PC-9 (cell line): ENCODE measurements around the gene SMIM12. TPM values are rescaled to one million over a fixed set of nuclear protein-coding genes. Genes with fewer than 3 reads are reported as not detected.

Experiments
- BruUV-seq: library from RNA; stranded (reverse); fragments of 400-500 nt; replicated peaks from 2 replicates; lab custom pipeline; 2021; lab: Mats Ljungman, UMichigan
- CTCF ChIA-PET: fragments of 300-600 bp; sonication (Branson Sonifier 250); formaldehyde crosslinking; loops from one replicate; lab custom pipeline; 2022; ENCODE audit warnings: antibody characterized with exemption; lab: Charles Lee
- POLR2A ChIA-PET: fragments of 300-600 bp; sonication (Branson Sonifier 250); formaldehyde crosslinking; loops from one replicate; lab custom pipeline; 2022; ENCODE audit warnings: antibody characterized with exemption; ENCODE audit not compliant: unreplicated experiment; lab: Charles Lee
- DNase-seq, 2 experiments: peaks; one replicate each; pipeline versions ENCODE4 v3.0.0 to v3.0.0-alpha.2; 2015 to 2022; ENCODE audit warnings: mixed read lengths in 1 of 2
- H2AFZ ChIP-seq: fragments of 200-600 bp; sonication (generic); 2 replicates; pipeline ENCODE4 v1.8.1; 2017; ENCODE audit warnings: antibody characterized with exemption
- H3F3A ChIP-seq: fragments of 200-600 bp; sonication (generic); 2 replicates; pipeline ENCODE4 v1.8.1; 2017; ENCODE audit warnings: antibody characterized with exemption, mild to moderate bottlenecking, low read depth; ENCODE audit not compliant: insufficient read depth
- H3K27ac ChIP-seq: fragments of 200-600 bp; sonication (generic); 2 replicates; pipeline ENCODE4 v1.6.1; 2016; ENCODE audit warnings: mixed run types
- H3K27me3 ChIP-seq: fragments of 200-600 bp; sonication (generic); 2 replicates; pipeline ENCODE4 v1.6.1; 2016; ENCODE audit warnings: low read depth, mixed run types; ENCODE audit not compliant: insufficient read depth
- H3K36me3 ChIP-seq: fragments of 200-600 bp; sonication (generic); 2 replicates; pipeline ENCODE4 v1.6.1; 2016; ENCODE audit warnings: low read depth, mixed run types
- H3K4me1 ChIP-seq: fragments of 200-600 bp; sonication (generic); replicated peaks from 2 replicates; pipeline ENCODE4 v1.6.1; 2016; ENCODE audit warnings: mixed run types; ENCODE audit not compliant: insufficient read depth
- H3K4me2 ChIP-seq: fragments of 200-600 bp; sonication (generic); 2 replicates; pipeline ENCODE4 v1.6.1; 2017; ENCODE audit warnings: mixed run types
- H3K4me3 ChIP-seq: fragments of 200-600 bp; sonication (generic); 2 replicates; pipeline ENCODE4 v1.6.1; 2016; ENCODE audit warnings: mixed run types
- H3K79me2 ChIP-seq: fragments of 200-600 bp; sonication (generic); 2 replicates; pipeline ENCODE4 v1.6.1; 2017; ENCODE audit warnings: low read depth, mixed run types
- H3K9me2 ChIP-seq: fragments of 200-600 bp; sonication (generic); 2 replicates; pipeline ENCODE4 v1.8.1; 2017; ENCODE audit warnings: mild to moderate bottlenecking; ENCODE audit not compliant: insufficient read depth
- H3K9me3 ChIP-seq: fragments of 200-600 bp; sonication (generic); 2 replicates; pipeline ENCODE4 v1.8.1; 2016; ENCODE audit warnings: low read depth; ENCODE audit not compliant: insufficient read depth
- H4K20me1 ChIP-seq: fragments of 200-600 bp; sonication (generic); 2 replicates; pipeline ENCODE4 v1.8.1; 2017; ENCODE audit not compliant: insufficient read depth
- CTCF ChIP-seq: fragments of 200-600 bp; sonication (generic); conservative IDR thresholded peaks from 2 replicates; pipeline ENCODE4 v1.6.1; 2017; ENCODE audit warnings: mixed run types, antibody characterized with exemption, mild to moderate bottlenecking, moderate library complexity
- EZH2 ChIP-seq: fragments of 200-600 bp; sonication (generic); IDR thresholded peaks from 2 replicates; pipeline ENCODE4 v1.8.0; 2017; ENCODE audit warnings: antibody characterized with exemption, low read depth
- intact Hi-C: fragments of 100-400 bp; cut with micrococcal nuclease; formaldehyde crosslinking; loops from one replicate; pipeline ENCODE4 v1.10.0; 2022; ENCODE audit not compliant: unreplicated experiment
- total RNA-seq: library from RNA; stranded (reverse); gene quantifications from 2 replicates; pipeline ENCODE4 v1.2.3, GENCODE V29; 2021

The SMIM12 gene
- total RNA-seq, 1 experiment from 2014 or later, result 17.4 TPM

GRCh38 chr1:34856697-34857096 lies 2.9 kb downstream of the SMIM12 start:
- CTCF ChIA-PET, result no interaction called here
- peaks cover 33% of the 10 kb centered on the region for H3K79me2 ChIP-seq
- intact Hi-C loops, result loop anchor here (10.0 kb wide), 3 partner anchors 242 to 788 kb away; partner anchors contain the start of gene PSMB2
- H3K9me3 ChIP-seq, result no peaks in the 10 kb centered on the region
- BruUV-seq, result no TSS peak
- H4K20me1 ChIP-seq, result peaks cover 12% of the 10 kb centered on the region
- DNase-seq, result no peak
- H3K4me3 ChIP-seq, result no peak overlapping the region
- H3K4me2 ChIP-seq, result no peak overlapping the region
- POLR2A ChIA-PET, result no interaction called here
- H3K4me1 ChIP-seq, result peaks cover 19% of the 10 kb centered on the region
- H3K27ac ChIP-seq, result no peak overlapping the region
- no peaks in the 10 kb centered on the region for H3K27me3 ChIP-seq
- peaks cover 14% of the 10 kb centered on the region; the same call in 1 of the 2 replicates for H3F3A ChIP-seq
- H3K9me2 ChIP-seq, result no peaks in the 10 kb centered on the region
- H3K36me3 ChIP-seq, result no peaks in the 10 kb centered on the region
- H2AFZ ChIP-seq, result no peak overlapping the region
- no peak for TF ChIP-seq CTCF
- TF ChIP-seq EZH2, result no peak

- H3K36me3 ChIP-seq, result no peaks in the 10 kb centered on the region
- peaks cover 20% of the 10 kb centered on the region for H3K79me2 ChIP-seq
- H3F3A ChIP-seq, result peaks cover 14% of the 10 kb centered on the region; the same call in 1 of the 2 replicates
- no peak overlapping the region for H3K4me3 ChIP-seq
- no peak overlapping the region for H3K4me2 ChIP-seq
- peaks cover 4% of the 10 kb centered on the region for H3K4me1 ChIP-seq
- DNase-seq, result peak; percentile 84 to 88
- no peaks in the 10 kb centered on the region for H3K9me2 ChIP-seq
- no TSS peak for BruUV-seq
- ChIA-PET POLR2A (interaction anchor here (0.5 kb wide), 1 partner anchor 44 kb away, joined by 6 read pairs; no protein-coding TSS in a partner anchor), CTCF (interaction anchor here (0.6 to 1.5 kb wide), 10 partner anchors 12 to 917 kb away, joined by 3 to 10 read pairs (median 3); partner anchors contain the start of genes CLSPN and GJB5)
- H2AFZ ChIP-seq, result no peak overlapping the region
- H3K9me3 ChIP-seq, result no peaks in the 10 kb centered on the region
- no peak overlapping the region for H3K27ac ChIP-seq
- no peaks in the 10 kb centered on the region for H3K27me3 ChIP-seq
- peaks cover 25% of the 10 kb centered on the region for H4K20me1 ChIP-seq
- intact Hi-C loops, result loop anchor here (1.0 to 10.0 kb wide), 10 partner anchors 45 to 920 kb away; partner anchors contain the start of gene PSMB2
- TF ChIP-seq CTCF (peak; percentile 97), EZH2 (no peak)
Observed at GRCh38 chr1:34852677-34853217, 6.8 kb downstream of the SMIM12 start.

GRCh38 chr1:34851431-34852105 lies 8.0 kb downstream of the SMIM12 start:
- H2AFZ ChIP-seq, result no peak overlapping the region
- H3K9me3 ChIP-seq, result no peaks in the 10 kb centered on the region
- H3K79me2 ChIP-seq, result peaks cover 10% of the 10 kb centered on the region
- H3K27ac ChIP-seq, result no peak overlapping the region
- H3K4me1 ChIP-seq, result no peaks in the 10 kb centered on the region
- TF ChIP-seq CTCF, result no peak
- peaks cover 22% of the 10 kb centered on the region for H4K20me1 ChIP-seq
- H3K36me3 ChIP-seq, result no peaks in the 10 kb centered on the region
- no peaks in the 10 kb centered on the region for H3K9me2 ChIP-seq
- H3K27me3 ChIP-seq, result no peaks in the 10 kb centered on the region
- no peak overlapping the region for H3K4me2 ChIP-seq
- CTCF ChIA-PET, result interaction anchor here (1.1 to 1.5 kb wide), 2 partner anchors 65 to 109 kb away, joined by 4 to 10 read pairs; no protein-coding TSS in a partner anchor
- DNase-seq, result peak in 1 of 2 experiments; percentile 41
- no peak overlapping the region for H3K4me3 ChIP-seq
- BruUV-seq, result no TSS peak
- POLR2A ChIA-PET, result interaction anchor here (0.7 kb wide), 1 partner anchor 97 kb away, joined by 6 read pairs; the partner anchor contains the start of gene GJB5
- H3F3A ChIP-seq, result peaks cover 14% of the 10 kb centered on the region; the same call in 1 of the 2 replicates
- intact Hi-C loops, result loop anchor here (1.0 to 10.0 kb wide), 11 partner anchors 44 to 921 kb away; partner anchors contain the start of genes GJB5 and PSMB2
